ENCODE data around the gene ARHGAP42. TPM values are rescaled to one million over a fixed set of nuclear protein-coding genes. Genes with fewer than 3 reads are reported as not detected.

ARHGAP42 gene
- total and polyA plus RNA-seq, 5 donors from 2014 or later, result not detected

DNA sequence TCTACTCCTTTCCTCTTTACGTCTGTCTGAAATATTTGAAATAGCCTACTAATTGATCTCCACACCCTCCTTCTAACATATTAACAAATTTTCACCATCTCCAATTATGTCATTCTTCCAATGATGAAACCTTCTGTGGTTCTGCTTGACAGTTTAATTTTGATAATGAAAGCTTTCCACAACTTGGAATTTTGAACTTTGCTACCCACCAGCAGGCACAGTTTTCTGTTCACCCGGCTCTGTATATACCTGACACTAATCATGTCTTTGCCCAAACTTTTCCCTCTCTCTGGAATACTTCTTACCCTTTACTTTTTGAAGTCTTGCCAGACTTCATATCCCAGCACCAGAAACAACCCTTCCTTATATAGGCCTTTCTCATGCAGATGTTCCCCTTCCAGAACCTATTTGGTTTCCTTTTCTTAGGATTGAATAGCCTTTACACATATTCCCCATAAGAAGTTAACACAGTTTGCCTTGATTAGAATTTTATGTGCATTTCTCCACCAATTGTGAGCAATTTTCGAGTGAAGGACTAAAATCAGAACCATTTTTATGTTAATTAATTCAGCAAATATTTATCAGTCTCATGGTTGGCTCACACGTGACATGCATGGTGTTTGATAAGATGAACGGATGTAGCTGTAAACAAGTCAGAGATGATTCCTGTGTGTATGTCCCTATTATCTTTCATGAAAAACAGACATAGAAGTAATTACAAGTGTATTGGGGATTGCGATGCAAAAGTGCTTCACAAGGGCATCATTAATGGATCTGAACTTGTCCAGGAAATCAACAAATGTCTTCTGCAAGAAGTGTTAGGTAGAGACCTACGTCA is 173.4 kb downstream of the ARHGAP42 start:
- no peaks in the 10 kb centered on the region for H3K36me3 Mint-ChIP-seq
- no peak overlapping the region for H3K27ac Mint-ChIP-seq
- H3K36me3 ChIP-seq (ENCODE audit: control insufficient read depth, insufficient read depth, low read length), result no peaks in the 10 kb centered on the region
- ATAC-seq (ENCODE audit: low read depth in 2 of 2), result no peak
- no peaks in the 10 kb centered on the region for H3K27me3 Mint-ChIP-seq
- H3K4me3 ChIP-seq (ENCODE audit: low read depth, low read length), result no peak overlapping the region
- no peak overlapping the region for H3K4me3 Mint-ChIP-seq
- DNase-seq, result no peak
- H3K9me3 ChIP-seq (ENCODE audit: control insufficient read depth in 2 of 2, low read length in 2 of 2), result no peaks in the 10 kb centered on the region
- no peaks in the 10 kb centered on the region for H3K4me1 Mint-ChIP-seq
- H3K4me1 ChIP-seq (ENCODE audit: control insufficient read depth, insufficient read depth, low read length, poor library complexity, severe bottlenecking), result no peaks in the 10 kb centered on the region
- no peaks in the 10 kb centered on the region for H3K27me3 ChIP-seq (ENCODE audit: control insufficient read depth, insufficient read depth, low read length)
- no peak overlapping the region for H3K27ac ChIP-seq (ENCODE audit: insufficient read depth, low read length, poor library complexity, severe bottlenecking)
- H3K9me3 Mint-ChIP-seq, result peaks cover 0 to 17% (median 6%) of the 10 kb centered on the region in 7 donors

- no peaks in the 10 kb centered on the region for H3K9me3 ChIP-seq (ENCODE audit: control insufficient read depth in 2 of 2, low read length in 2 of 2)
- H3K4me1 ChIP-seq (ENCODE audit: control insufficient read depth, insufficient read depth, low read length, poor library complexity, severe bottlenecking), result no peaks in the 10 kb centered on the region
- H3K27ac Mint-ChIP-seq, result no peak overlapping the region
- no peaks in the 10 kb centered on the region for H3K27me3 ChIP-seq (ENCODE audit: control insufficient read depth, insufficient read depth, low read length)
- H3K4me3 Mint-ChIP-seq, result no peak overlapping the region
- H3K36me3 ChIP-seq (ENCODE audit: control insufficient read depth, insufficient read depth, low read length), result no peaks in the 10 kb centered on the region
- H3K4me1 Mint-ChIP-seq, result no peaks in the 10 kb centered on the region
- H3K4me3 ChIP-seq (ENCODE audit: low read depth, low read length), result no peak overlapping the region
- peaks cover 0 to 17% (median 8%) of the 10 kb centered on the region in 7 donors for H3K9me3 Mint-ChIP-seq
- no peaks in the 10 kb centered on the region for H3K27me3 Mint-ChIP-seq
- H3K27ac ChIP-seq (ENCODE audit: insufficient read depth, low read length, poor library complexity, severe bottlenecking), result no peak overlapping the region
- DNase-seq, result no peak
- no peak for ATAC-seq (ENCODE audit: low read depth in 2 of 2)
- H3K36me3 Mint-ChIP-seq, result no peaks in the 10 kb centered on the region
Measured at GRCh38 chr11:100861212-100861611, 174.1 kb downstream of the ARHGAP42 start.

- Mint-ChIP-seq H3K4me1 (no peaks in the 10 kb centered on the region), H3K27me3 (no peaks in the 10 kb centered on the region), H3K27ac (no peak overlapping the region), H3K9me3 (peaks cover 0 to 15% (median 12%) of the 10 kb centered on the region in 7 donors), H3K36me3 (no peaks in the 10 kb centered on the region), H3K4me3 (no peak overlapping the region)
- H3K9me3 ChIP-seq (ENCODE audit: control insufficient read depth in 2 of 2, low read length in 2 of 2), result no peaks in the 10 kb centered on the region
- H3K27ac ChIP-seq (ENCODE audit: insufficient read depth, low read length, poor library complexity, severe bottlenecking), result no peak overlapping the region
- no peak for ATAC-seq (ENCODE audit: low read depth in 2 of 2)
- no peak overlapping the region for H3K4me3 ChIP-seq (ENCODE audit: low read depth, low read length)
- no peak for DNase-seq
- no peaks in the 10 kb centered on the region for H3K4me1 ChIP-seq (ENCODE audit: control insufficient read depth, insufficient read depth, low read length, poor library complexity, severe bottlenecking)
- no peaks in the 10 kb centered on the region for H3K36me3 ChIP-seq (ENCODE audit: control insufficient read depth, insufficient read depth, low read length)
- no peaks in the 10 kb centered on the region for H3K27me3 ChIP-seq (ENCODE audit: control insufficient read depth, insufficient read depth, low read length)
Measured at GRCh38 chr11:100863080-100863581, 176.0 kb downstream of the ARHGAP42 start.

GRCh38 chr11:100865443-100866065 is 178.5 kb downstream of the ARHGAP42 start:
- no peaks in the 10 kb centered on the region for H3K27me3 Mint-ChIP-seq
- no peaks in the 10 kb centered on the region for H3K27me3 ChIP-seq (ENCODE audit: control insufficient read depth, insufficient read depth, low read length)
- no peak for ATAC-seq (ENCODE audit: low read depth in 2 of 2)

GRCh38 chr11:100866453-100866852 is 179.4 kb downstream of the ARHGAP42 start:
- Mint-ChIP-seq H3K4me1 (no peaks in the 10 kb centered on the region), H3K27me3 (no peaks in the 10 kb centered on the region), H3K36me3 (no peaks in the 10 kb centered on the region), H3K9me3 (peaks cover 0 to 16% (median 6%) of the 10 kb centered on the region in 7 donors), H3K4me3 (no peak overlapping the region), H3K27ac (no peak overlapping the region)
- H3K36me3 ChIP-seq (ENCODE audit: control insufficient read depth, insufficient read depth, low read length), result no peaks in the 10 kb centered on the region
- no peaks in the 10 kb centered on the region for H3K4me1 ChIP-seq (ENCODE audit: control insufficient read depth, insufficient read depth, low read length, poor library complexity, severe bottlenecking)
- no peaks in the 10 kb centered on the region for H3K9me3 ChIP-seq (ENCODE audit: control insufficient read depth in 2 of 2, low read length in 2 of 2)
- H3K27ac ChIP-seq (ENCODE audit: insufficient read depth, low read length, poor library complexity, severe bottlenecking), result no peak overlapping the region
- no peak for DNase-seq
- no peak overlapping the region for H3K4me3 ChIP-seq (ENCODE audit: low read depth, low read length)
- H3K27me3 ChIP-seq (ENCODE audit: control insufficient read depth, insufficient read depth, low read length), result no peaks in the 10 kb centered on the region
- no peak for ATAC-seq (ENCODE audit: low read depth in 2 of 2)

More at GRCh38 chr11:100865443-100866065, 178.5 kb downstream of the ARHGAP42 start:
- Histone ChIP-seq H3K4me1 (ENCODE audit: control insufficient read depth, insufficient read depth, low read length, poor library complexity, severe bottlenecking) (no peaks in the 10 kb centered on the region), H3K9me3 (ENCODE audit: control insufficient read depth in 2 of 2, low read length in 2 of 2) (no peaks in the 10 kb centered on the region), H3K4me3 (ENCODE audit: low read depth, low read length) (no peak overlapping the region), H3K36me3 (ENCODE audit: control insufficient read depth, insufficient read depth, low read length) (no peaks in the 10 kb centered on the region), H3K27ac (ENCODE audit: insufficient read depth, low read length, poor library complexity, severe bottlenecking) (no peak overlapping the region)
- DNase-seq, result no peak
- Mint-ChIP-seq H3K4me3 (no peak overlapping the region), H3K36me3 (no peaks in the 10 kb centered on the region), H3K9me3 (peaks cover 0 to 16% (median 11%) of the 10 kb centered on the region in 7 donors), H3K27ac (no peak overlapping the region), H3K4me1 (no peaks in the 10 kb centered on the region)

DNA sequence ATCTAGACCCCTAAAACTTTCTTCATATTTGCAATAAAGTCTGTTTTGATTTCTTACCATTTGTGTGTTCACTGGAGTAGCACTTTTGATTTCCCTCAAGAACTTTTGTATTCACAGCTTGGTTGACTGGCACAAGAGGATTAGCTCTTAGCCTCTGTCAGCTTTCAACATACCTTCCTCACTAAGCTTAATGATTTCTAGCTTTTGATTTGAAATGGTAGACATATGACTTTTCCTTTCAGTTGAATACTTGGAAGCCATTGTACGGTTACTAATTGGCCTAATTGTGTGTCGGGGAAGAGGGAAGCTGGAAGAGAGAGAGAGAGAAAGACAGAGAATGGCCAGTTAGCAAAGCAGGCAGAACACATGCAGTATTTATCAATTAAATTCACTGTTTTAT is 180.5 kb downstream of the ARHGAP42 start:
- Histone ChIP-seq H3K4me1 (ENCODE audit: control insufficient read depth, insufficient read depth, low read length, poor library complexity, severe bottlenecking) (no peaks in the 10 kb centered on the region), H3K27me3 (ENCODE audit: control insufficient read depth, insufficient read depth, low read length) (no peaks in the 10 kb centered on the region), H3K27ac (ENCODE audit: insufficient read depth, low read length, poor library complexity, severe bottlenecking) (no peak overlapping the region), H3K36me3 (ENCODE audit: control insufficient read depth, insufficient read depth, low read length) (no peaks in the 10 kb centered on the region), H3K9me3 (ENCODE audit: control insufficient read depth in 2 of 2, low read length in 2 of 2) (no peaks in the 10 kb centered on the region), H3K4me3 (ENCODE audit: low read depth, low read length) (no peak overlapping the region)
- DNase-seq (no peak), ATAC-seq (ENCODE audit: low read depth in 2 of 2) (no peak)
- H3K27ac Mint-ChIP-seq, result no peak overlapping the region
- H3K36me3 Mint-ChIP-seq, result no peaks in the 10 kb centered on the region
- H3K4me1 Mint-ChIP-seq, result no peaks in the 10 kb centered on the region
- no peak overlapping the region for H3K4me3 Mint-ChIP-seq
- H3K27me3 Mint-ChIP-seq, result no peaks in the 10 kb centered on the region
- peaks cover 0 to 16% (median 6%) of the 10 kb centered on the region in 7 donors for H3K9me3 Mint-ChIP-seq

DNA sequence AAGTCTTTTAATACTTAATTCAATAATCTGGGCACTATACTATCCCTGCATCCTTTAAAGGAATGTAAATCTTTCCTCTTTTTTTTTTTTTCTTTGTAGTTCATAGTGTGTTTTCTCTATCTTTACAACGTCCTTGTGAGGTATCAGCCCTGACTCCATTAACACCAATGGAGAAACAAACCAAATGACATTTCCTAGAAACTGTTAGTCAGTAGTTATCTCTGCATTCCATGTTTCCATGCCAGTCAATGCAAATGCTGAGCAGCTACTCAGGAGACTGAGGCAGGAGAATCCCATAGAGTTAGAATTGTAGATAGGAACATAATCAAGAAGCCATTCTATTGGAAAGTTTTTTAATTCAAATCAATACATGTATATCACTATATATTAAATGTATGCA is 182.2 kb downstream of the ARHGAP42 start:
- no peak overlapping the region for H3K4me3 Mint-ChIP-seq
- H3K9me3 ChIP-seq (ENCODE audit: control insufficient read depth in 2 of 2, low read length in 2 of 2), result no peaks in the 10 kb centered on the region
- H3K27ac Mint-ChIP-seq, result no peak overlapping the region
- DNase-seq (no peak), ATAC-seq (ENCODE audit: low read depth in 2 of 2) (no peak)
- H3K4me1 ChIP-seq (ENCODE audit: control insufficient read depth, insufficient read depth, low read length, poor library complexity, severe bottlenecking), result no peaks in the 10 kb centered on the region
- H3K4me1 Mint-ChIP-seq, result no peaks in the 10 kb centered on the region
- no peak overlapping the region for H3K27ac ChIP-seq (ENCODE audit: insufficient read depth, low read length, poor library complexity, severe bottlenecking)
- peaks cover 0 to 17% (median 6%) of the 10 kb centered on the region in 7 donors for H3K9me3 Mint-ChIP-seq
- no peak overlapping the region for H3K4me3 ChIP-seq (ENCODE audit: low read depth, low read length)
- no peaks in the 10 kb centered on the region for H3K36me3 Mint-ChIP-seq
- no peaks in the 10 kb centered on the region for H3K27me3 ChIP-seq (ENCODE audit: control insufficient read depth, insufficient read depth, low read length)
- H3K27me3 Mint-ChIP-seq, result no peaks in the 10 kb centered on the region
- H3K36me3 ChIP-seq (ENCODE audit: control insufficient read depth, insufficient read depth, low read length), result no peaks in the 10 kb centered on the region
